Neural cell (in vitro differentiated cells): ENCODE results near the gene MBNL2. TPM values are rescaled to one million over a fixed set of nuclear protein-coding genes. Genes with fewer than 3 reads are reported as not detected.

Experiments
- H2AFZ ChIP-seq: fragments of 200-600, 300-800 bp; sonication (generic), shearing (Covaris generic); 2 replicates; pipeline ENCODE4 v1.6.0; 2014; ENCODE audit warnings: low read depth, mild to moderate bottlenecking, antibody characterized with exemption, low read length, moderate library complexity
- H3F3A ChIP-seq: fragments of 200-600 bp; shearing (Covaris generic); 2 replicates; pipeline ENCODE4 v1.6.1; 2016; ENCODE audit warnings: mild to moderate bottlenecking, moderate library complexity, mixed read lengths, antibody characterized with exemption, low read length; ENCODE audit not compliant: insufficient read depth, poor library complexity, severe bottlenecking
- H3K27ac ChIP-seq: fragments of 200-600, 300-800 bp; sonication (generic), shearing (Covaris generic); 2 replicates; pipeline ENCODE4 v1.5.1; 2014; ENCODE audit warnings: mild to moderate bottlenecking, low read length, moderate library complexity
- H3K27me3 ChIP-seq: fragments of 300-800, 200-600 bp; sonication (generic), shearing (Covaris generic); 2 replicates; pipeline ENCODE4 v1.6.0; 2014; ENCODE audit warnings: mild to moderate bottlenecking, low read depth, low read length, moderate library complexity; ENCODE audit not compliant: insufficient read depth
- H3K36me3 ChIP-seq: fragments of 300-800, 200-600 bp; sonication (generic), shearing (Covaris generic); 2 replicates; pipeline ENCODE4 v1.5.1; 2014; ENCODE audit warnings: mild to moderate bottlenecking, antibody characterized with exemption, low read length, moderate library complexity; ENCODE audit not compliant: insufficient read depth
- H3K4me2 ChIP-seq: fragments of 300-800, 200-600 bp; sonication (generic), shearing (Covaris generic); 2 replicates; pipeline ENCODE4 v1.6.0; 2014; ENCODE audit warnings: mild to moderate bottlenecking, low read length
- H3K4me3 ChIP-seq: fragments of 300-800, 200-600 bp; sonication (generic), shearing (Covaris generic); 2 replicates; pipeline ENCODE4 v1.5.1; 2014; ENCODE audit warnings: mild to moderate bottlenecking, low read length, moderate library complexity
- H3K79me2 ChIP-seq: fragments of 200-600 bp; shearing (Covaris generic); replicated peaks from 2 replicates; pipeline ENCODE4 v1.6.0; 2014; ENCODE audit warnings: mild to moderate bottlenecking, low read length, moderate library complexity; ENCODE audit not compliant: insufficient read depth
- H3K9ac ChIP-seq: fragments of 300-800, 200-600 bp; sonication (generic), shearing (Covaris generic); 2 replicates; pipeline ENCODE4 v1.6.1; 2016; ENCODE audit warnings: mild to moderate bottlenecking, low read length, mixed read lengths
- H3K9me2 ChIP-seq: fragments of 200-600 bp; shearing (Covaris generic); 2 replicates; pipeline ENCODE4 v1.6.1; 2016; ENCODE audit warnings: mild to moderate bottlenecking, low read length, mixed read lengths; ENCODE audit not compliant: insufficient read depth
- H3K9me3 ChIP-seq: fragments of 200-600, 300-800 bp; sonication (generic), shearing (Covaris generic); 2 replicates; pipeline ENCODE4 v1.6.1; 2016; ENCODE audit warnings: mild to moderate bottlenecking, mixed run types, low read length, moderate library complexity, mixed read lengths
- H4K20me1 ChIP-seq: fragments of 200-600 bp; shearing (Covaris generic); 2 replicates; pipeline ENCODE4 v1.6.1; 2016; ENCODE audit warnings: mild to moderate bottlenecking, mixed run types; ENCODE audit not compliant: insufficient read depth
- CTCF ChIP-seq: fragments of 450-650 bp; IDR thresholded peaks from 2 replicates; pipeline ENCODE4 v1.5.1; 2014; ENCODE audit warnings: antibody characterized with exemption, mild to moderate bottlenecking, moderate library complexity; ENCODE audit not compliant: poor library complexity, severe bottlenecking
- EP300 ChIP-seq: fragments of 450-650 bp; conservative IDR thresholded peaks from 2 replicates; pipeline ENCODE4 v1.6.1; 2014; ENCODE audit warnings: antibody characterized with exemption, mild to moderate bottlenecking, moderate library complexity; ENCODE audit not compliant: poor library complexity, severe bottlenecking
- EZH2 ChIP-seq: fragments of 200-600, 300-800 bp; shearing (Covaris generic), sonication (generic); IDR thresholded peaks from 2 replicates; pipeline ENCODE4 v1.6.1; 2014; ENCODE audit warnings: antibody characterized with exemption, low read length, borderline replicate concordance, mild to moderate bottlenecking; ENCODE audit not compliant: insufficient read depth, poor library complexity, severe bottlenecking
- MXI1 ChIP-seq: fragments of 450-650 bp; conservative IDR thresholded peaks from 2 replicates; pipeline ENCODE4 v1.6.1; 2014; ENCODE audit warnings: antibody characterized with exemption, mild to moderate bottlenecking; ENCODE audit not compliant: poor library complexity, severe bottlenecking
- POLR2AphosphoS5 ChIP-seq: IDR thresholded peaks from 2 replicates; pipeline ENCODE4 v1.6.1; 2012
- RAD21 ChIP-seq: fragments of 450-650 bp; conservative IDR thresholded peaks from 2 replicates; pipeline ENCODE4 v1.6.1; 2014; ENCODE audit warnings: antibody characterized with exemption, mild to moderate bottlenecking, moderate library complexity
- SMC3 ChIP-seq: fragments of 450-650 bp; conservative IDR thresholded peaks from 2 replicates; pipeline ENCODE4 v1.6.1; 2014; ENCODE audit warnings: antibody characterized with exemption, mild to moderate bottlenecking, moderate library complexity; ENCODE audit not compliant: poor library complexity
- TAF1 ChIP-seq: IDR thresholded peaks from 2 replicates; pipeline ENCODE4 v1.6.1; 2012; ENCODE audit warnings: low read depth
- polyA plus RNA-seq: library from polyadenylated mRNA; depleted of rRNA; stranded (reverse); fragments of >200 nt; gene quantifications from 2 replicates; pipeline ENCODE4 v1.2.3, GENCODE V29; 2014
- TF ChIP-seq, protein P1 (sequence below): IDR thresholded peaks from 2 replicates; pipeline ENCODE4 v1.6.1; 2012; ENCODE audit warnings: borderline replicate concordance

The MBNL2 gene
- polyA plus RNA-seq, 1 donor from 2014 or later, result 4.3 TPM

DNA sequence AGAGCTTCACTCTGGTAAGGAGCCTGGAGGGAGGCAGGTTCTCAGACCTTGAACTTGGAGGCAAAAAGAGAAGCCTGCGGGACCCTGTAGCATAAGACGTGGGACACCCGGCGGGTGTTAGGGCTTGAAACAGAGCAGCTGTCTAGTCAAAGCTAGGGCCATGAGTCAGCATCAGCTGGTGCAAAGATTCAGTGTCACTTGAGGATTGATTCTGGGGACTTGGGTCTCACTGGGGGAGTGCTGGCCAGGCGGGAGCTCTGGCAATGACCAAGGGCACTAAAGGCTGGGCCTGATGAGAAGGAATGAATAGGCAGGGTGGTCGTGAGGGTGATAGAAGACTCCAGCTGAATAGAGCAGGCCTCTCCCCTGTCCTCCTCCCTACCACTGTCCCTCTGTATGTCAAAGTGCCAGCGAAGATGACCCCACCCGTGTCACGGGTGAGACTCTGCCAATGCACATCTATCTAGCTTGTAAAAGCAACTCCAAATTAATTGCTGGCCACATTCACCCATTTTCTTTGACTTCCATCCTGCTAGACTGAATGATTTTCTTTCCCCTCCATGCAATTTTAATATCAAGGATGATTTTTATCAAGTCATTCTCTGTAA, 97.1 kb downstream of the MBNL2 start:
- TF ChIP-seq SMC3 (no peak), MXI1 (no peak), EP300 (no peak), EZH2 (no peak), POLR2AphosphoS5 (no peak), RAD21 (no peak), TAF1 (no peak), CTCF (no peak)
- TF ChIP-seq, protein P1, sequence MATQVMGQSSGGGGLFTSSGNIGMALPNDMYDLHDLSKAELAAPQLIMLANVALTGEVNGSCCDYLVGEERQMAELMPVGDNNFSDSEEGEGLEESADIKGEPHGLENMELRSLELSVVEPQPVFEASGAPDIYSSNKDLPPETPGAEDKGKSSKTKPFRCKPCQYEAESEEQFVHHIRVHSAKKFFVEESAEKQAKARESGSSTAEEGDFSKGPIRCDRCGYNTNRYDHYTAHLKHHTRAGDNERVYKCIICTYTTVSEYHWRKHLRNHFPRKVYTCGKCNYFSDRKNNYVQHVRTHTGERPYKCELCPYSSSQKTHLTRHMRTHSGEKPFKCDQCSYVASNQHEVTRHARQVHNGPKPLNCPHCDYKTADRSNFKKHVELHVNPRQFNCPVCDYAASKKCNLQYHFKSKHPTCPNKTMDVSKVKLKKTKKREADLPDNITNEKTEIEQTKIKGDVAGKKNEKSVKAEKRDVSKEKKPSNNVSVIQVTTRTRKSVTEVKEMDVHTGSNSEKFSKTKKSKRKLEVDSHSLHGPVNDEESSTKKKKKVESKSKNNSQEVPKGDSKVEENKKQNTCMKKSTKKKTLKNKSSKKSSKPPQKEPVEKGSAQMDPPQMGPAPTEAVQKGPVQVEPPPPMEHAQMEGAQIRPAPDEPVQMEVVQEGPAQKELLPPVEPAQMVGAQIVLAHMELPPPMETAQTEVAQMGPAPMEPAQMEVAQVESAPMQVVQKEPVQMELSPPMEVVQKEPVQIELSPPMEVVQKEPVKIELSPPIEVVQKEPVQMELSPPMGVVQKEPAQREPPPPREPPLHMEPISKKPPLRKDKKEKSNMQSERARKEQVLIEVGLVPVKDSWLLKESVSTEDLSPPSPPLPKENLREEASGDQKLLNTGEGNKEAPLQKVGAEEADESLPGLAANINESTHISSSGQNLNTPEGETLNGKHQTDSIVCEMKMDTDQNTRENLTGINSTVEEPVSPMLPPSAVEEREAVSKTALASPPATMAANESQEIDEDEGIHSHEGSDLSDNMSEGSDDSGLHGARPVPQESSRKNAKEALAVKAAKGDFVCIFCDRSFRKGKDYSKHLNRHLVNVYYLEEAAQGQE, result no peak
- H3K27ac ChIP-seq, result no peak overlapping the region
- H3K36me3 ChIP-seq, result no peaks in the 10 kb centered on the region
- H2AFZ ChIP-seq, result no peak overlapping the region
- no peak overlapping the region for H3K9ac ChIP-seq
- H3K79me2 ChIP-seq, result no peaks in the 10 kb centered on the region
- H4K20me1 ChIP-seq, result no peaks in the 10 kb centered on the region
- no peak overlapping the region for H3K4me2 ChIP-seq
- no peaks in the 10 kb centered on the region for H3K27me3 ChIP-seq
- no peaks in the 10 kb centered on the region for H3K9me2 ChIP-seq
- H3F3A ChIP-seq, result no peaks in the 10 kb centered on the region
- no peak overlapping the region for H3K4me3 ChIP-seq
- H3K9me3 ChIP-seq, result no peaks in the 10 kb centered on the region

- Histone ChIP-seq H2AFZ (no peak overlapping the region), H3K27ac (no peak overlapping the region), H3K36me3 (no peaks in the 10 kb centered on the region), H3K79me2 (no peaks in the 10 kb centered on the region), H3K9me2 (no peaks in the 10 kb centered on the region), H3K4me2 (no peak overlapping the region), H3K9me3 (no peaks in the 10 kb centered on the region), H4K20me1 (no peaks in the 10 kb centered on the region), H3K9ac (no peak overlapping the region), H3K4me3 (no peak overlapping the region), H3K27me3 (no peaks in the 10 kb centered on the region), H3F3A (no peaks in the 10 kb centered on the region)
- TF ChIP-seq MXI1 (no peak), EZH2 (no peak), SMC3 (no peak), RAD21 (no peak), TAF1 (no peak), CTCF (no peak), EP300 (no peak), POLR2AphosphoS5 (no peak)
- TF ChIP-seq, protein P1, result no peak
These were observed 99.0 kb downstream of the MBNL2 start for GRCh38 chr13:97321101-97321500.
